A673 (cell line): Measurements from ENCODE around the gene CSPG4. TPM values are rescaled to one million over a fixed set of nuclear protein-coding genes. Genes with fewer than 3 reads are reported as not detected.
A peak's percentile ranks its signal among the peaks of the same experiment; 100 is the strongest.

Source experiments
- BruUV-seq: library from RNA; stranded (reverse); fragments of 400-500 nt; replicated peaks from 2 replicates; lab custom pipeline; 2021; lab: Mats Ljungman, UMichigan
- CTCF ChIA-PET: fragments of 300-600 bp; sonication (Branson Sonifier 250); formaldehyde crosslinking; loops from one replicate; lab custom pipeline; 2022; ENCODE audit warnings: antibody characterized with exemption; lab: Charles Lee
- POLR2A ChIA-PET: fragments of 300-600 bp; sonication (Branson Sonifier 250); formaldehyde crosslinking; loops from one replicate; lab custom pipeline; 2022; ENCODE audit warnings: antibody characterized with exemption; ENCODE audit not compliant: low non-redundant PET; lab: Charles Lee
- DNase-seq: peaks from one replicate; pipeline ENCODE4 v3.0.0-alpha.2; 2015; ENCODE audit warnings: low spot score
- H3K27ac ChIP-seq: fragments of 200-600 bp; sonication (generic); 2 replicates; pipeline ENCODE4 v1.5.1; 2016; ENCODE audit warnings: mixed run types, low read depth, mild to moderate bottlenecking, mixed read lengths, antibody characterized with exemption, low read length; ENCODE audit not compliant: poor library complexity, severe bottlenecking
- H3K27me3 ChIP-seq: fragments of 200-600 bp; sonication (generic); replicated peaks from 2 replicates; pipeline ENCODE4 v1.6.1; 2017; ENCODE audit warnings: mixed run types, low read depth, mild to moderate bottlenecking, mixed read lengths, antibody characterized with exemption, low read length; ENCODE audit not compliant: insufficient read depth, poor library complexity
- H3K36me3 ChIP-seq: fragments of 200-600 bp; sonication (generic); 2 replicates; pipeline ENCODE4 v1.6.1; 2016; ENCODE audit warnings: mixed run types, mild to moderate bottlenecking, mixed read lengths, antibody characterized with exemption, low read length; ENCODE audit not compliant: insufficient read depth, poor library complexity, severe bottlenecking
- H3K4me1 ChIP-seq: fragments of 200-600 bp; sonication (generic); 2 replicates; pipeline ENCODE4 v1.6.1; 2017; ENCODE audit warnings: mixed run types, mild to moderate bottlenecking, mixed read lengths, antibody characterized with exemption, low read length; ENCODE audit not compliant: insufficient read depth, poor library complexity, severe bottlenecking
- H3K4me3 ChIP-seq: fragments of 200-600 bp; sonication (generic); 2 replicates; pipeline ENCODE4 v1.5.1; 2016; ENCODE audit warnings: low read depth, mixed run types, mild to moderate bottlenecking, mixed read lengths, low read length; ENCODE audit not compliant: poor library complexity, severe bottlenecking
- H3K9me3 ChIP-seq: fragments of 200-600 bp; sonication (generic); 2 replicates; pipeline ENCODE4 v1.6.1; 2016; ENCODE audit warnings: mixed run types, low read depth, mild to moderate bottlenecking, mixed read lengths, antibody characterized with exemption, low read length; ENCODE audit not compliant: poor library complexity, severe bottlenecking
- CTCF ChIP-seq: fragments of 300-800, 200-600 bp; sonication (generic); conservative IDR thresholded peaks from 2 replicates; pipeline ENCODE4 v1.5.1; 2017; ENCODE audit warnings: low read depth, mild to moderate bottlenecking, antibody characterized with exemption, low read length, moderate library complexity, mixed read lengths
- EZH2 ChIP-seq: fragments of 200-600 bp; sonication (generic); IDR thresholded peaks from 2 replicates; pipeline ENCODE4 v1.6.1; 2017; ENCODE audit warnings: borderline replicate concordance, low read depth, mild to moderate bottlenecking, mixed read lengths, antibody characterized with exemption, low read length; ENCODE audit not compliant: poor library complexity, severe bottlenecking
- intact Hi-C: fragments of 100-400 bp; cut with micrococcal nuclease; formaldehyde crosslinking; loops from one replicate; pipeline ENCODE4 v1.10.0; 2022; ENCODE audit not compliant: unreplicated experiment
- total RNA-seq: library from RNA; stranded (reverse); gene quantifications from 2 replicates; pipeline ENCODE4 v1.2.3, GENCODE V29; 2021

Gene CSPG4
- total RNA-seq, 1 experiment from 2014 or later, result 0.11 TPM

GRCh38 chr15:75641179-75641503 is 71.5 kb downstream of the CSPG4 start:
- peak overlapping the region; percentile 75 for H3K4me3 ChIP-seq
- H3K27me3 ChIP-seq, result no peaks in the 10 kb centered on the region
- TF ChIP-seq CTCF (no peak), EZH2 (no peak)
- CTCF ChIA-PET, result interaction anchor here (0.7 to 2.8 kb wide), 3 partner anchors 9 to 273 kb away, joined by 3 to 13 read pairs (median 4); partner anchors contain the start of gene MAN2C1
- no peak for DNase-seq
- intact Hi-C loops, result loop anchor here (1.0 to 5.0 kb wide), 2 partner anchors 189 to 273 kb away; partner anchors contain the start of genes MAN2C1 and SIN3A
- H3K4me1 ChIP-seq, result peaks cover 15% of the 10 kb centered on the region
- POLR2A ChIA-PET, result interaction anchor here (0.7 kb wide), 1 partner anchor 26 kb away, joined by 4 read pairs; no protein-coding TSS in a partner anchor
- H3K9me3 ChIP-seq, result no peaks in the 10 kb centered on the region
- BruUV-seq, result no TSS peak
- peak overlapping the region; percentile 88 for H3K27ac ChIP-seq
- H3K36me3 ChIP-seq, result peaks cover 9% of the 10 kb centered on the region

- intact Hi-C loops, result loop anchor here (1.0 to 5.0 kb wide), 2 partner anchors 188 to 272 kb away; partner anchors contain the start of genes MAN2C1 and SIN3A
- peak; percentile 85 for DNase-seq
- POLR2A ChIA-PET, result interaction anchor here (0.5 to 0.7 kb wide), 2 partner anchors 27 to 189 kb away, joined by 4 to 11 read pairs; partner anchors contain the start of gene SIN3A
Measured at GRCh38 chr15:75640483-75641178, 72.0 kb downstream of the CSPG4 start.

More at GRCh38 chr15:75640483-75641178, 72.0 kb downstream of the CSPG4 start:
- Histone ChIP-seq H3K4me3 (peak overlapping the region; percentile 75), H3K4me1 (peaks cover 15% of the 10 kb centered on the region), H3K9me3 (no peaks in the 10 kb centered on the region), H3K27me3 (no peaks in the 10 kb centered on the region), H3K27ac (peak overlapping the region; percentile 88), H3K36me3 (peaks cover 9% of the 10 kb centered on the region)
- no peak for TF ChIP-seq EZH2
- TF ChIP-seq CTCF, result peak; percentile 62
- BruUV-seq, result TSS peak; percentile 92
- CTCF ChIA-PET, result interaction anchor here (0.7 to 2.8 kb wide), 4 partner anchors 9 to 273 kb away, joined by 3 to 13 read pairs (median 4); partner anchors contain the start of gene MAN2C1
